ENCODE data around the gene TMEM132A. TPM values are rescaled to one million over a fixed set of nuclear protein-coding genes. Genes with fewer than 3 reads are reported as not detected.

TMEM132A gene, protein sequence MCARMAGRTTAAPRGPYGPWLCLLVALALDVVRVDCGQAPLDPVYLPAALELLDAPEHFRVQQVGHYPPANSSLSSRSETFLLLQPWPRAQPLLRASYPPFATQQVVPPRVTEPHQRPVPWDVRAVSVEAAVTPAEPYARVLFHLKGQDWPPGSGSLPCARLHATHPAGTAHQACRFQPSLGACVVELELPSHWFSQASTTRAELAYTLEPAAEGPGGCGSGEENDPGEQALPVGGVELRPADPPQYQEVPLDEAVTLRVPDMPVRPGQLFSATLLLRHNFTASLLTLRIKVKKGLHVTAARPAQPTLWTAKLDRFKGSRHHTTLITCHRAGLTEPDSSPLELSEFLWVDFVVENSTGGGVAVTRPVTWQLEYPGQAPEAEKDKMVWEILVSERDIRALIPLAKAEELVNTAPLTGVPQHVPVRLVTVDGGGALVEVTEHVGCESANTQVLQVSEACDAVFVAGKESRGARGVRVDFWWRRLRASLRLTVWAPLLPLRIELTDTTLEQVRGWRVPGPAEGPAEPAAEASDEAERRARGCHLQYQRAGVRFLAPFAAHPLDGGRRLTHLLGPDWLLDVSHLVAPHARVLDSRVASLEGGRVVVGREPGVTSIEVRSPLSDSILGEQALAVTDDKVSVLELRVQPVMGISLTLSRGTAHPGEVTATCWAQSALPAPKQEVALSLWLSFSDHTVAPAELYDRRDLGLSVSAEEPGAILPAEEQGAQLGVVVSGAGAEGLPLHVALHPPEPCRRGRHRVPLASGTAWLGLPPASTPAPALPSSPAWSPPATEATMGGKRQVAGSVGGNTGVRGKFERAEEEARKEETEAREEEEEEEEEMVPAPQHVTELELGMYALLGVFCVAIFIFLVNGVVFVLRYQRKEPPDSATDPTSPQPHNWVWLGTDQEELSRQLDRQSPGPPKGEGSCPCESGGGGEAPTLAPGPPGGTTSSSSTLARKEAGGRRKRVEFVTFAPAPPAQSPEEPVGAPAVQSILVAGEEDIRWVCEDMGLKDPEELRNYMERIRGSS
- 63.3 and 69.4 TPM in 2 replicates for total RNA-seq (2014; rRNA removed; shearing (Covaris generic))
- 53.0 and 64.2 TPM in 2 replicates for polyA plus RNA-seq (2015; cell fraction: cytosol; rRNA removed)
- polyA plus RNA-seq (2015; cell fraction: nucleus; rRNA removed): 214 TPM in 2 replicates

- DNase-seq (ENCODE audit: low read depth): peak; percentile 69
Observed at GRCh38 chr11:60924110-60924905, at the start of gene TMEM132A. Gene TMEM132A, plus strand, starts transcription at chr11:60924460. Its CDS starts 174 bp downstream, at chr11:60924634.

DNA sequence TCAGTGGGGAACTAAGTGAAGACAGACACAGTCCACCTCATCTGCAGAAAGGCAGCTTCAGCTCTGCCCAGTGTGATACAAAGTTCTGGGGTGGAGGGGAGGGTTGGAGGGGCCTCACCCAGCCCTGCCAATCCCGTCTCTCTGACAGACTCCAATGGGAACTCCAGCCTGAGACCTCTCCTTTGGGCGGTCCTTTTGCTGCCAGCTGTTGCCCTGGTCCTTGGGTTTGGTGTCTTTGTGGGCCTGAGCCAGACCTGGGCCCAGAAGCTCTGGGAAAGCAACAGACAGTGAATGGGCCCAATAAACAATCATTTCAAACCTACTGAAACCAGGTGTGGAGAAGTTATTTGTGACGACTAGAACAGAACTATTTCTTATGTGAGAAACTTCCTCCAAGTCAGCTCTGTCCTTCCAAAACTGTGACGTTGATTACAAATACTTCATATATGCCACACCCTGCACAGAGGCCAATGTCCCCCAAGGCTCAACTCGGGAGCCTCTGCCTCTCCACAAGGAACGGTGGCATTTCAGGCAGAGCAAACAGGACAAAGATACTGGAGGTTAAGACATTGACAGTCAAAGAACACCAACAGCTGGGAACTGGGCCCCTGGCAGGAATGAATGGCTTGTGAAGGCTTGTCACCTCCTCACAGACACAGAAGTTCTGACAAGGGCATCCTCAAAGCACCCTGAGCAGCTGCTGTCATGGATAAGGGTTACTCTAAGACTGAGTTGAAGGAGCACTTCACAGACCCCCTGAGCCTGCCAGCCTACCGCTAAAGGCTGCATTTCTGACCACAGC, 48.7 kb upstream of the TMEM132A start:
- DNase-seq (ENCODE audit: low read depth): no peak

GRCh38 chr11:60876168-60876485, 48.1 kb upstream of the TMEM132A start:
- no peak for DNase-seq (ENCODE audit: low read depth)

DNA sequence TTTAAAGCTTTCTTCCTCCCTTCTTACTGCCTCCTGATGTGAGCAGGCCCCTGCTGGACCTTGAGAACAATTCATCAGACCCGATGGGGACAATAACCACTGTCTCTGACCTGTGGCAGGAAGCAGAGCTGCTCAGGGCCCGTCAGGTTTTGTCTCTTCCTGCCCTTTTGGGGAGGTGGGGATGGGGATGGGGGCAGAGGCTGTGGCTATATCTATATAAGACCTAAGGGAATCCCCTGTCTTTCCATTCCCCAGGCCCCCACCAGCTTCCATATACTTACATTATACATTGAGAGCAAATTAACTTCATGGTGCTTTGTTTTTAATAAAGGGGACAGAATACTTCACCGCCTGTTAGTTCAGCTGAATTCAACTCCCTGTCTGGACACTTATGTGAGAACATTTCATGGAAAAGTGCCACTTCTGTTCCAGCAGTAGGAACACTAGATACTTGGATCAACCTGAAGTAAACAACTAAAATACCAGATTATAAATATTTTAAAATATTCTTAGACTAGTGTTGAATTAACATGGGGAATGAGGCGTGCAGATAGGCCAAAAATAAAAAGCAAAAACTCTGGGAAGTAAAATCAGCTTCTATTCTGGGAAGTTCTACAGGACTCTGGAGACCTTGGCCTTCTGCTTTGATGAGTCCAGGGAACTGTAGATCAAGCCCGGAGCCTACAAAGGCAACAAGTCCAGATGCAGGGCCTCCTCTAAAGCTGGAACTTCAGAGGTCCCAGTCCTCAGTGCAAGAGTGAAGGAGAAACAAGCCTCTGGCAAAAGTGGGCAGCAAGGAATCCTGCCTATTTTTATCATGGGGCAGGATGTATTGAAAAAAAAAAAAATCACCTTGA, 45.8 kb upstream of the TMEM132A start:
- no peak for DNase-seq (ENCODE audit: low read depth)

GRCh38 chr11:60879104-60879503, 45.2 kb upstream of the TMEM132A start:
- DNase-seq (ENCODE audit: low read depth): no peak

DNA sequence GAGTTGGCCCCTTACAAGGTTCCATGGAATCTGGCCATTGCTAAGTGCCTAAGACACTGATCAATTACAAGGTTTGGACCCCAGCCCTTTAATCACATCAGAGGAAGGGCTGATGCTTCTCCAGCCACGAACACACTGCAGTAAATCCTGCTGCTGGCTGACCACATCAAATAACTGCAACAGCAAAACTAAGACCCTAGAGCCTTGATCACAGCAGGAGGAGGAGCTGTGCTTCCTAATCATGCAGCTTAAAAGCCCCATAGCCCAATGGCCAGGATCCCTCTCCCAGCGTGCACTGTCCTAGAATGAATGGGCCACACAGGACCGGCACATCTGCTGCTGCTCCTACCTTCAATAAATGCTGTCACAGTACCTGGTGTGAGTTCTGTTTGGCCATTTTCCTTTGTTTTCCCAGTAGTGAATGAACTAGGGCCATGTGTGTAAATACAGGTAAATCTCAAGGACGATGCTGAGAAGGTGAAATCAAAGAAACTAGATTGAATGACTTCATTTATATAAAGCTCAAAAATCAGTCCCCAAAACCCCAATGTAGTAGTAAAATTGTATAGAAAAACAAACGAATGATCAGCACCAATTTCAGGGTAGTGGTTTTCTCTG, 44.2 kb upstream of the TMEM132A start:
- DNase-seq (ENCODE audit: low read depth): no peak

DNA sequence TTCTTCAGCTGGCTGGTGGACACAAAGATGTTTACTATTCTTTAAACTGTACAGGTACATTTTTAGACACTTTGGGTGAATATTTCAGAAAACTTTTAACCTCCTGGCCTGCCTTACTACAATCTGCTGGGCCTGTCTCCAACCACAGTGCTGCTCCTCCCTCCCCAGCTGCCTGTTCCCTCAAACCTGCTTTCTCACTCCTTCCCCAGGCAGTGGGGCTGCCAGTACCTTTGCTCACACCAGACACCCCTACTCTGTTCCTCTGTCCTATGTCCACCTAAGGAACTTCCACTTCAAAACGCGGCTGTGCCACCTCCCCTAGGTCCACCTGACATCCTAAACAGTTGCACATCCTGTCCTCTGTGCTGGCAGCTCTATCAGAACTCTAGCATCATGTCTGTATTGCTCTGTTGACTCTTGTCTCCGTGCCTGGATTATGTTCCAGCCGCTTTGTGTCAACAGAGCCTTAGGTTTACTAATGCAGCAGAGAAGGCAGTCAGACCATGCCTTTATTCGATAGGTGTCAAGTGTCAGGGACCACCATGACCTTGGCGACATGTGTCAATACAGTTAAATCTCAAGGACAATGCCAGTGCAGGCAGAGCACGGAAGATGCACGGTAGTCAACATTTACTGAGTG, 43.5 kb upstream of the TMEM132A start:
- no peak for DNase-seq (ENCODE audit: low read depth)

DNA sequence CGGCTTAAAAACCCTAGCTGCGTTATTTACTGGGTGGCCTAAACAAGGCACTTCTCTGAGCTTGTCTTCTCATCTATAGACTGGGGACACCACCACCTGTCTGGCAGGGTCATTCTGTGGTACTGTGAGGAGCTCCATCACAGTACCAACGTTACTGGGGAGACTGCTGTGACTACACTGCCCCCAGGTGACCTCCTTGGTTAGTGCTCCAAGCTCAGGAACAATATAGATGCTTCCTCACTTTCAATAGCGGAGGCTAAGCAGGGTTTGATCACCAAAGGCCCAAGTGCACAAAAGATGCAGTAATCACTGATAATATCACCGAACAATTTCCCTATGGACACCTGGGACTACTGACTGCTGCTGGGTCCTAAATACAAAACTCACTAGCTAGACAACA, 36.7 kb upstream of the TMEM132A start:
- peak; percentile 49 for DNase-seq (ENCODE audit: low read depth)

DNA sequence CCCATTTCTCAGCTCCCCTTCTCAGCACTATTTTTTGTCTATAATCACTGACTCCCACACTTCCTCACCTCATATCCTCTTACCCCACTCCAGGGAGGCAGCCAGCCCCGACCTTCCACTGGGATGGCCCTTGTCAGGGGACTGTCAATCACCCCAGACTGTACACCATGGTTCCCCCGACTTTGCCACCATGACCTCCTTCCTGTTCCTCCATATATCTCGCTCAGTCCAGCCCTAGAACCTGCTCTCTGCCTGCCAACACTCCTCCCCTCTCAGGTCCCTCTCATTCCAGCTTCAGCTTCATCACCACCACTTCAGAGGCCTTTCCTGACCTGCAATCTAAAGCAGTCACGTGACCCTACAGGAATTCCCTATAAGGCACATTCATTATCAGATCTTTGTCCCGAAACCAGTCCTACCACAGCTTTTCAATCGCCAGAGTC, 34.4 kb upstream of the TMEM132A start:
- no peak for DNase-seq (ENCODE audit: low read depth)

DNA sequence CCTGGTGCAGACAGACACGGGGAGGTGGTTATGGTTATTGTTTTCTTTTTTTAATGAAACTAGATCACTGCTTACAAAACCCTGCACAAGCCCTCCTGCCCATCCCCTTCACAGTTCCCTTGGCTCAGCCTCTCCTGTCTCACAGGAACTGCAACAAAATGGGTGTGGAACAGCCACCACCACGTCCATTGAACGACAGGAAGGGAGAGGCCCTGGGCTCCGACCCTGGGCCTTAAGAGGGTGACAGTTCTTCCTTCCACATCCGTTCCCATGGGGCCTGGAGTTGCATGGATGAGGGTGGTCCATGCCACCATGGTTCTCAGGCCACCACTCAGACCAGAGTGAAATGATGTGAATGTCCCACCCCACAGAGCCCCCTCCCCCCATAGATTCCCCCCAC, 33.6 kb upstream of the TMEM132A start:
- DNase-seq (ENCODE audit: low read depth): no peak

- no peak for DNase-seq (ENCODE audit: low read depth)
Observed at GRCh38 chr11:60891103-60891741, 33.0 kb upstream of the TMEM132A start.

- DNase-seq (ENCODE audit: low read depth): no peak
Observed at GRCh38 chr11:60895687-60896086, 28.6 kb upstream of the TMEM132A start.

GRCh38 chr11:60897496-60897895, 26.8 kb upstream of the TMEM132A start:
- DNase-seq (ENCODE audit: low read depth): no peak

GRCh38 chr11:60899046-60899936, 25.0 kb upstream of the TMEM132A start:
- peak; percentile 77 for DNase-seq (ENCODE audit: low read depth)

DNA sequence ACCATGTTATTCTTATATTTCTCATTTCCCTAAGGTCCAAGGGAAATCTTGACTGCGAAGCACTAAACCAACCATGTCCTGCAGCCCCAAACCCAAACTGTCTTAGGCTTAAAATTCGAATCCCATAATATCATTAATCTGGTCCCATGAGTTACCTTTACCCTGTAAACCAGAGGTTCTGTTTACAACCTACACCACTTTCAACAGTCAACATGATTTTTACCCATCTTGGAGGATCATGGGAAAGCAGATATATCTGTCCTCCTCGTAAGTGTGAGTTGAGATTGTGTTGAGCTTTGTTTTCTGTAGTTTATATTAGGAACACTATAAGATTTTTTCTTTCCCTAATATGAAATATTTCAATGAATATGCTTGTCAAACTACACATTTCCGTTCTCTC, 24.3 kb upstream of the TMEM132A start:
- DNase-seq (ENCODE audit: low read depth): no peak

- DNase-seq (ENCODE audit: low read depth): no peak
Observed at GRCh38 chr11:60900673-60901404, 23.4 kb upstream of the TMEM132A start.

All from HT1080 (cell line).